Superior temporal gyrus (tissue), 1 donor: ENCODE data around the gene EXO1.

Experiments used
- DNase-seq: peaks from one replicate; pipeline ENCODE4 v3.0.0-alpha.2; 2016; ENCODE audit errors: extremely low spot score

EXO1 gene

DNA sequence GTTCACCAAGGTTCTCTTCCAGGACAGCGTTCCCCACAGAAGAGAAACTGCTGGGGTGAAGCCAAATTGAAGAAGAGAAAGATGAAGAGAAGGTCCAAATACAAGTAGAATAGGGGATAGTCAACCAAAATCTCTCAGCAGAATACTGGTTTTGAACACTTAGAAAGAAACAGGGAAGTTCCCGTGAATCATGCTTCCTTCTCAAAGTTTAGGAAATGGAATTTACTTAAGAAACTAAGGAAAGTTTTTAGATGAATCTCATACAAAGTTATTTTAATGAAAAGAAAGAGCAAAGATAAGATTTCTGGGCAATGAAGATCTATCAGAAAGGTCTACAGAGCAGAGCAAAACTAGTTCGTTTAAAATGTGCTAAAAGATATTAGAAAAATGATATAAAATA, 43.3 kb downstream of the EXO1 start:
- DNase-seq, result no peak

DNA sequence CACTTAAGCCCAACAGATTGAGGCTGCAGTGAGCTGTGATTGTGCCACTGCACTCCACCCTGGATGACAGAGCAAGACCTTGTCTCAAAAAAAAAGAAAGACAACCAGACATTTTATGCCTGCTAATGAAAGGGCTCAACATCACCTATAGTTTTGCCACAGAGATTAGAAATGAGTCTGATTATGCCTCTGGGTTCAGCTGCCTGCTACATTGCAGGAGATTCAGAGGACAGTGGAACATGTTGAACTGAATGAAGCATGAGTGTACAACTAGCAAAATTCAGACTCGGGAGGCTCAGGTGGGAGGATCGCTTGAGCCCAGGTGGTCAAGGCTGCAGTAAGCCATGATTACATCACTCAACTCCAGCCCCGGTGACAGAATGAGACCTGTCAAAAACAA, 46.0 kb downstream of the EXO1 start:
- DNase-seq, result no peak

DNA sequence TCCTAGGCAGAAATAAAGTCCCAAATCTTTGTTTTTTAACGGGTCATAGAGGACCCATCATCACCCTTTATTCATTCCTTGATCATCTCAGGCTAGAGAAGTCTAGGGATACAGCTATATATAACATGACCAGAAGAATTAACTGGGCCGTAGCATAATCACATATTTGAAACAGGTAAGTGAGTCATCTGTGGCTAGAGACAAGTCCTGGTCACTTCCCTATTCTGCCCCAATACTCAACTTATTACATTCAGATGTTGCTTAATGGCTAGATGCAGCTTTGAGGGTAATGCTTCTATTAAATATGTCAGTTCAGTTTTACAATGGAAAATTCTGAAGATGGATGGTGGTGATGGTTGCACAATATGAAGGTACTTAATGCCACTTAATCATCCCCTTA, 47.0 kb downstream of the EXO1 start:
- no peak for DNase-seq

DNA sequence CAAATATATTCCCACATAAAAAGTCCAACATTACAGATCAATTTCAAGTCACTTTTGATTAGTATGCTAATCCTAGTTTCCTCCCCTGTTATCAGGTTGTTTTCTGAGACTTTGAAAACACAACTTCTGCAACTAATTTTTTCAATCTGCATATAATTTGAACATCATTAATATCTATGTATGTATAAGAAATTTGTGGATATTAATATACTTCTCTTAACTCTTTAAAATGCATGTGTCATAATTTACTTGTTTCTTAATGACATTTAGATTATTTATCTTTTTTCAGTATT, 48.6 kb downstream of the EXO1 start:
- no peak for DNase-seq

DNA sequence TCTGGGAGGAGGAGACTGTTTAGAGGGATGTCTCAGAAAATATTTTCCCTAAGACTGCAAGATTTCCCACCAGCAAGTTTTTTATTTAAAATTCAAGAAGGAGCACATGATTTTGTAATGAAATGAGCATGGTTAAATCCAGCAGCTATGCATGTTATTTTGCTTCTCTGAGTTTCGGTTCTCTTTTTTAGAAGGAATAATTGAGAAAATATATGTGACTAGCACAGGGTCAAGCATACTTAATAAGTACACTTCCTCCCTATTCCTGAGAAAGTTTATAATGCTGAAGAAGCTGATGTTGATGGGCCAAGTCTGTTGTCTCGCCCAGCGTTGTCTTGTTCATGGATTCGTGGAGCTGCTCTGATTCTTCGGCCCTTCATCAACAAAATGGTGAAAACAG, 51.2 kb downstream of the EXO1 start:
- DNase-seq, result no peak

DNA sequence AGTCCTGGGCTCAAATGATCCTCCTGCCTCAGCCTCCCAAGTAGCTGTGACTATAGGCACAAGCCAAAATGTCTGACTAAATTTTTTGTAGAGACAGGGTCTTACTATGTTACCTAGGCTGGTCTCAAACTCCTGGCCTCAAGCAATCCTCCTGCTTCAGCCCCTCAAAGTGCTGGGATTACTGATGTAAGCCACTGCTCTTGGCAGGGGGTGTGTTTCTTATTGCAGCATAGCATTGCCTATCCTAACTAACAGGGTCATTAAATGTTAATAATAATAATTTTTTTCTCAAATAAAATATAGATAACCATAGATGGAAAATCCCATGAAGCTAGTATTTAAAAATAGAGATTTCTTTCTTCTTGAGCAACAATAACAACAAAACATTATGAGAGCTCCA, 52.4 kb downstream of the EXO1 start:
- no peak for DNase-seq

DNA sequence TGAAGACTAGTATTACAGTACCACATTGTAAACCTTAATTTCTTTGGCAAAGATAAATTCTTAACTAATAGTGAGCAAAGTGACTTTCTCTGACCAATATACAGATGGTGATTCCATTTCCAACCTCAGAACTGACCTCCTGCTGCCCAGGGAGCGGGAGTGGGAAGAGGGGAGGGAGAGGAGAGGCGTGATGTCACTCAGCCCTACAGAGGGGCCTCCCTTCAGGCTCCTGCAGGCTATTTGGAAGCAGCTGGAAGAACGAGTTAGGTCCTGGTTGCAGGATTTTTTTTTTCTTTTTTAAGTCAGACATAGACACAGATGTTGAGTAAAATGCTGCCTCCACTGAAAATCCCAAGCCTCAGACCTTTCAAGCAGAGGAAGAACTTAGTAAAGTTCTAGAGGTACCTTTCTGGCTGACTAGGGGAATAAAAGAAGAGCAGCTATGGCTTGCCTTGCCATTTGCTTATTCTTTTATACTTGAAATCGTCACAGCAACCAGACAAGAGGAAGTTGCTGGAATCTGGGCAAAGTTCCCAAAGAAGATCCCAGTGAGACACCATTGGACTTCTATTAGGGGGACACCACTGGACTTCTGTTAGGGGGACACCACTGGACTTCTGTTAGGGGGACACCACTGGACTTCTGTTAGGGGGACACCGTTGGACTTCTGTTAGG, 54.5 kb downstream of the EXO1 start:
- no peak for DNase-seq

DNA sequence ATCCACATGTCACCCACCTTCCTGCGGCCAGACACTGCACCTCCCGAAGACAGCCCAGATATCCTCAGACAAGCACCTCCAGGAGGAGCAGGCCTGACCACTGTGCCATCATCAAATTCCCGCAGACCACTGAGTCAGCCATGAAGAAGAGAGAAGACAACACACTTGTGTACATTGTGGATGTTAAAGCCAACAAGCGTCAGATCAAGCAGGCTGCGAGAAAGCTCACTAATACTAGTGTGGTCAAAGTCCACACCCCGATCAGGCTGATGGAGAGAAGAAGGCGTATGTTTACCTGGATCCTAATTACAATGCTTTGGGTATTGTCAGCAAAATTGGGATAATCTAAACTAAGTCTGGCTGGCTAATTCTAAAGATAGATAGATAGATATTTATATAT, 68.2 kb downstream of the EXO1 start:
- no peak for DNase-seq

DNA sequence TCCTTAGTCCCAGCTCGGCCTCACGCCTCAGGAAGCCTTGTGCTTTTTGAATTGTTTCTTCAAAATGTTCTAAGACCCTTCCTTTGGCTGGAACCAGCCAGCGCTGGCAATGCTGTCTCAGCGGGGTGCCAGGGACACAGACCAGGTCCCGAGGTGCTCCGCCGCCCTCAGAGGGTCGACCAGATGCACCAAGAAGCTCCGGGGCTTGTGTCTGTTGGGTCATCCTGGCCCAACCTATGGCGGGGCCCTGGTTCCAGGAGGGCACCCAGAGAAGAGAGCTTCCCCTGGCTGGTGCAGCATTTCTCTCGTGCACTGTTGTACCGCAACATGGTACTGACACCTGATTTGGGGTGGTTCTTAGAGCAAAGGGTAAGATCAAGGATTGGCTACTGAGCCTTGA, 69.5 kb downstream of the EXO1 start:
- no peak for DNase-seq

DNA sequence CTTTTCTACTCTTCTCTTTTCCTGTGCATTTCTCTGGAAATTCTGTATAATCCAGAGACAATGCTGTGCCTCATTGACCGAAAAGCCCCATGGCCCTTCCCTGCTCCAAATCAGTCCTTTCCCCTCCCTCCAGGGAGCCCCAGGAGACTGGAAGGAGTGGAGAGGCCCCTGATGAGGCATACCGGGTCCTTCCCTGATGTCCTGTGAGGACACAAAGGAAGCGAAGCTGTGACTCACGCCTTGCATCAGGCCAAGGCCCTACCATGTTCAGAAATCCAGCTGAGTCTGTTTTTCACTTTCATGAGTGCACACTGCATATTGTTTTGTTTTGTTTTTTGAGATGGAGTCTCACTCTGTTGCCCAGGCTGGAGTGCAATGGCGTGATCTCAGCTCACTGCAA, 70.9 kb downstream of the EXO1 start:
- DNase-seq, result no peak

DNA sequence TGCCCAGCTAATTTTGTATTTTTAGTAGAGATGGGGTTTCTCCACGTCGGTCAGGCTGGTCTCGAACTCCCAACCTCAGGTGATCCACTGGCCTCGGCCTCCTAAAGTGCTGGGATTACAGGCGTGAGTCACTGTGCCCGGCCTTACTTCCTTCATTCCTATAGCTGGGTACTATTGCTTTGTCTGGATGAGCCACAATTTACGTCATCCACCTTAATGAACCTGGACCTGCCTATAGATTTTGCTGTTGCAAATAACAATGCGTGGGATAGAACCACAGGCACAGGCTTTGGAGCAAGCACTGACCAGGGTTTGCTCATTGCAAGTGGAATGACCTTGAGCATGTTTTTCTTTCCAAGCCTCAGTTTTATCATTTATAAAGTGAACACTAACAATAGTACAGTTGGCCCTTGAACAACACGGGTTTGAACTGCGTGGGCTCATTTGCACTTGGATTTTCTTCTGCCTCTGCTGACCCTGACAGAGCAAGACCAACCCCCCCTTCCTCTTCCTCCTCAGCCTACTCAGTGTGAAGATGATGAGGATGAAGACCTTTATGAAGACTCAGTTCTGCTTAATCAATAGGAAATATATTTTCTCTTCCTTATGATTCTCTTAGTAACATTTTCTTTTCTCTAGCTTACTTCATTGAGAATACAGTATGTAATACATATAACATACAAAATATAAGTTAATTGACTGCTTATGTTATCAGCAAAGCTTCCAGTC, 76.2 kb downstream of the EXO1 start:
- DNase-seq, result no peak

DNA sequence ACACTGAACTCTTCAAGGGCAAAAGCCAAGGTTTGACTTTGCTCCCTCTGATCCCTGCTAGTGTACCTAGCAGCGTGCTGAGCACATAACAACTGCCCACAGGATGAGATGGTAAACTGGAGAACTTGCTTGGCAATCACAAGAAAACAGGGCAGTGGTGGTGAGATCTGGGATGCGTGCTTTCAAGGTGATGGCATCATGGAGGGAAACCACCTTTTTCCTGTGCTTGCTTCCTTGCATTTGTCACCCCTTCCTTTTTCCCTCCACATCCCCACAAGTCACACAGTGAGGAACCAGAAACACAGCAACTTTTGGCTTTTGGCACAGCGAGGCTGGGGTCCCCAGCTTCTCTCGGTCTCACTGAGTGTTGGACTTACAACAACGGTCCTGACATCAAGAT, 78.1 kb downstream of the EXO1 start:
- DNase-seq, result no peak

DNA sequence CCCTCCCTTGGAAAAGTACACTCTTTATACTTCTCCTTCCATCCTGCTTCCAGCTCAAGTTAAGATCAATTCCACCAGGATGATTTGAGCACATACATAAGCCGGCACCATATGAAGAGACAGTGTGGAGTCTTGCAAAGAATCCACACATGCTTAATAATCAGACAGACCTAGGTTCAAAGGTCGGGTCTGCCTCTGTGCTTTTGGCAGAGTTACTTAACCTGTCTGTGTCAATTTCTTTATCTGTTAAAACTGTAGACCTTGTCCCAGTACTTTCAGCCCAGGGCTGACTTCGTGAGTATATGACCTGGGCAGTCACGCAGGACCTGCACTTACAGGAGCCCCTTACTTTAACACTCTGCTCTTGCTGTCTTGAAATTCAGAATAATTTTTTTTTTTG, 79.3 kb downstream of the EXO1 start:
- no peak for DNase-seq

DNA sequence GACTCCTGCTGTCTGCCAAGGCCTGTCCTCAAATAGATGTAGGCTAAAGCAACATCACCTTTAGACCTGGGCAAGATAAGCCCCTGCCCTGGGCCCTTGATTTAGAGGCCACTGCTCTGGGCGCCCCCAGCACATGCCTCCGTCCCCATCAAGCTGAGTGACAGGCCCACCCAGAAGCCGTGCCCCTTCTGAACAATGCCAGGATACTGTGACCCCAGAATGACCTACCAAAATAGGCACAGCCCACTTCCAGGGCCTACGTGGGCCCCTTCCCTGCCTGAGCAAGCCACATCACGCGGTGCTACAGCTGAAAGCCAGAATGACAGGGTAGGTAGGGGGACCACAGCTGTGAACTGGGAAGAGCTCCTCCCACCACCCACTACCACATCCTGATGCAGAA, 84.8 kb downstream of the EXO1 start:
- DNase-seq, result no peak

DNA sequence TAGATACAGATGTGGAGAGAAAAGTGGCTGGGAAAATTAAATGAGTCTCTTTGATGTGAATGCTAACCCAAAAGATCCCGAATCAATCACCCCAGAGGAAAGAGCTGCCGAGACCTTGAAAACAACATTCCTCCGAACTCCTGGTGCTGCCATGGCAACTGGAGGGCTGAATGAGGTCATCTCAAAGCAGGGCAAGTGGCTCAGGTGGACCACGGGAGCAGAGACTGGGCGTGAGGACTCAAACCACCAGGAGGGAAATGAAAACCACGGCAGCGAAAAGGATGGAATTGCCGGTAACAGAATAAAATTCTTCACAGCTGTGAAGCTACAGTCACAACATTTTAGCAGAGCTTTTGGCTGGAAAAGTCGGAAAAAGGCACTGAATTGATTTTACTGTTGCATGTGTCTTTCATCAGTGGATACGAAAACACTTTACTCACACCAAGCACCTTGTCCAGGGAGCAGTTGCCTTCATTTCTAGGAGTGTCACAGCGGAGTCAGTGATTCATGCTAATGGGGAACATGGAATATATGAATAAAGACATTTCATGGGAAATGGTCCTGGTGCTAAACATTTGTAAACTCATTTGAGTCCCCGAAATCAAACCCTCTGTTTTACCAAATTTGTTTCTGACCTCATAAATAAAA, 86.3 kb downstream of the EXO1 start:
- peak; percentile 33 for DNase-seq

DNA sequence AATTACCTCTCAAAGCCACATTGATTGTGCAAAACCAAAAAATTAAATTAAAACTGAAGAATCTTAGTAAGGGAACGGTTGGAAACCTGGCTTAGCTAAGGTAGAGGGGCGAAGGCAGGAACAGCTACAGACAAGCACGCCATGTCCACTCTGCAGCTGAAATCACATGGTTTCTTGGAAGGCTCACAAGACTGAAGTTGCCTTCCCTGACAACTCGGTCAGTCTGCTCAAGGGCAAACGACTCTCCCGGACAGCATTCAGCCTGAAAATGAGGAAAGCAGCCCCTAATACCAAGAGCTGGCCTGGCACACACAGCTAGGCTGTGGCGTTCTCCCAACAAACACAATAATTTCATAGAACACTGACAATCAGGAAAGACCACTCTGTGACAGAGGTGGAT, 86.9 kb downstream of the EXO1 start:
- peak; percentile 13 for DNase-seq
